HG02852 (cell line): ENCODE measurements around the gene SLC6A8.
"Not testable (repeated sequence)": the region's sequence is repeated elsewhere in the genome, so short reads cannot be mapped to it uniquely, and the experiment has no call there.

Source experiments
- ATAC-seq: cut with Tn5 transposase; IDR thresholded peaks from one replicate; pipeline ENCODE4 v1.9.1; 2021; ENCODE audit warnings: mild to moderate bottlenecking, moderate library complexity; ENCODE audit not compliant: unreplicated experiment

The SLC6A8 gene

DNA sequence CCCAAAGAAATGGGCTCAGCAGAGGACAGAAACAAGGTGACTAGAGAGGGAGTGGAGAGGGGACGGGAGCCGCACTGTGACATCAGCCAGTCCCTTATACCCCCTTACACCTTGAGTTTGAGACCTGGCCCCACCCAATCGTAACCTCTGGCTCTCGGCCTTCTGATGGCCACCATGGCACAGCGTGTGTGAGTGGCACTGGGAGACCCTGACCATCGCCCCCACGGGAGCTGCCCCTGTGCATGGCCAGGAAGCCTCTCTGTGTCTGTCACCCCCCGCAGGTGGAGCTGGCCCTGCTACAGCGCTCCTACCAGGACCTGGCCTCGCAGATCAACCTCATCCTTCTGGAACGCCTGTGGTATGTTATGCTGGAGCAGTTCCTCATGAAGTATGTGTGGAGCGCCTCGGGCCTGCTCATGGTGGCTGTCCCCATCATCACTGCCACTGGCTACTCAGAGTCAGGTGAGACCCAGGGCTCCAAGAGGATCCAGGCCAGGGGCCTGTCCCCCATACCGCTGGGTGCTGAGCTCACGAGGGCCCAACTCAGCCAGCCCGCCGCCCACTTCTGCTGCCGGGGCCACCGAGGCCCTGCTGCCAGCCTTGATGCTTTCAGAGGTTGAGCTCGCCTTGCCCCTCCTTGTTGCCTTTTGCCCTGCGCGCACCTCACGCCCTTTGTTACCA is 41.4 kb downstream of the SLC6A8 start:
- ATAC-seq, result no peak

DNA sequence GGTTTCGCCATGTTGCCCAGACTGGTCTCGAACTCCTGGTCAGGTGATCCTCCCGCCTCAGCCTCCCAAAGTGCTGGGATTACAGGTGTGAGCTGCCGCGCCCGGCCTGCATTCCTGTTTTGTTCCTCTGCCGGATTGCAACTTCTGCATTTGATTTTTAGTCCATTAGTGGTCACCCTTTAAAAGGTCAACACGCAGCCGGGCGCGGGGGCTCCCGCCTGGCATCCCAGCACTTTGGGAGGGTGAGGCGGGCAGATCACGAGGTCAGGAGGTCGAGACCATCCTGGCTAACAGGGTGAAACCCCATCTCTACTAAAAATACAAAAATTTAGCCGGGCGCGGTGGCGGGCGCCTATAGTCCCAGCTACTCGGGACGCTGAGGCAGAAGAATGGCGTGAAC is 42.4 kb downstream of the SLC6A8 start:
- not testable (repeated sequence) for ATAC-seq

DNA sequence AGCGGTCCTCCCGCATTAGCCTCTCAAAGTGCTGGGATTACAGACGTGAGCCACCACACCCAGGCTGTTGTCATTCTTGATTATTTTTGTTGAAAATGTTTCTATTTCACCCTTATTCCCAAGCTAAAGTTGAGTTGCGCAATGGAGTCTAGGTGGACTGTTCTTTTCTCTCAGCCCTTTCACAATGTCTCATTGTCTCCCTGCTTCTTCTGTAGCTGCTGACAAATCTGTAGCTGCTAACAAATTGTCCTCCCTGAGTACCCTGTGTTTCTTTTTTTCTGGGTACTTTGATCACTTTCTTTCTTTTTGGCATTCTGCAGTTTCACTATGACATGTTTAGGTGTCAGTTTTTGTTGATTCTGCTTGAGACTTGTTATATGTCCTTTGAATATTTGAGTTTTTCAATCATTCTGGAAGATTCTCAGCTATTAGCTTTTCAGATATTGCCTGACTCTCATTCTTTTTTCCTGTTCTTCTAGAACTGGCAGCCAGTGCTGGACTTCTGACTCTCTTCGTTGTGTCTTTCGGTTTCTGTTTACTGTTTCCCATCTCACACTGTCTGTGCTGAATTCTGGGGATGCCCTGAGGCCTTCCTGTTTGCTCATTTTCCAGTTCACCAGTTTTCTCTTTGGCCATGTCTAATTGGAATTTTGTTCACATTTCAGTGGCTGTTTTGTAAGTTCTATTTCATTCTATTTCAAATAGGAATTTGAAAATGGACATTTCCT is 43.6 kb downstream of the SLC6A8 start:
- no peak for ATAC-seq

DNA sequence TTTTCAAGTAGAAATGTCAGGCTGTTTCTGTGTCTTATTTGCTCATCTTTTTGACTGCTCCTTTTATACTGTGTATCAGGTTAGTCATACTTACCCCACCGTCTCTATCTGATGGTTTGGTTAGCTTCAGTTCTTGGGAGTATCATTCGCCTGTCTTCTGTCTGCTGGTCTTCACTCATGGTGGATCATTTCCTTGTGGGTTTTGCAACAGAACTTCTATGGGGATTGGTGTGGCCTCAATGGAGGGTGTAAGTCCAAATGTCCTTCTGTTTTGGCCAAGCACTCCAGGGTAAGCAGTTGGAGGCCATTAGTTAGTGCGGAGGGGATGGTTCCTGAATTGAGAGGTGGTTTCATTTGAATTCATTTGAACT is 44.1 kb downstream of the SLC6A8 start:
- no peak for ATAC-seq

DNA sequence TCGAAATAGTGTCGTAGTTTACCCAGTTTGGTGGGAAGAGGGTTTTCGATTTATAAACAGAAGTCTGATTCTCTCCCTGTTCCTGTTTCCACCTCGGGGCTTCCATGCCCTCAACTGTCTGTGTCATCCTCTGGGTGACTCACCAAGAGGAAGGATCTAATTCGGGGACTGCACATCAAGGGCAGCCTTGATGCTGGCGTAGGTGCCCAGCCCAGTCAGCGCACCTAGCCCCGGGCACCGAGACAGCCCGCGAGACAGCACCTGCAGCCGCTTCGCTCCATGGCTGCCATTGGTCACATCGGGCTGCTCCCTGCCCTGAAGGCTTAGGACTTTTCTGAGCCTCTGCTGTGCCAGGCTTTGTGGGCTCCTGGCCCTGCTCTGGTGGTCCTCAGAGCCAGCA is 44.7 kb downstream of the SLC6A8 start:
- no peak for ATAC-seq

DNA sequence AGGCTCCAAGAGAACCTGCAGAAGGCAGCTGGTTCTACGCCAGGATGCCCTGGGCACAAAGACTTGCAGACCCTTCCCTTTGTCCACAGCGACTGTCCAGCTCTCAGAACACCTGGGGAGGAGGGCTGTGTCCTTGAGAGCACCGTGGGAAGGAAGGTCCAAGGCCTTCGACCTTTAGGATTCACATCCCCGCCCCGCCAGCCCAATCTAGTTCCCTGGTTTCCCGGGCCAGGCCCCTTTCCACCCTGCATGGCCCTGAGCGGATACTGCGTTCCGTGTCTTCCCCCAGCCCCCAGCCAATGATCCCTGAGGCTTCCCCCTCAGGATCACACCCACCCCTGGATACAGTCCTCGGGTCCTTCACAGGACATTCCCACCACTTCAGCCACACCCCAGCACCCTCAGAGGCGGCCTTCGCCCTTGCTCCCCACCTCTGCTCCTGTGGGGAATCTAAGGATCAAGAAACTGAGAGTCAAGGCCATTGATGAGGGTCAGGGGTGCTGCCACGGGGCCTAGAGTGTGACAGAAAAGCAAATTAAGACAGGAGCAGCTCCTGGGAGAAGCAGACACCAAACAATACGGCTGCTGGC is 46.0 kb downstream of the SLC6A8 start:
- no peak for ATAC-seq

DNA sequence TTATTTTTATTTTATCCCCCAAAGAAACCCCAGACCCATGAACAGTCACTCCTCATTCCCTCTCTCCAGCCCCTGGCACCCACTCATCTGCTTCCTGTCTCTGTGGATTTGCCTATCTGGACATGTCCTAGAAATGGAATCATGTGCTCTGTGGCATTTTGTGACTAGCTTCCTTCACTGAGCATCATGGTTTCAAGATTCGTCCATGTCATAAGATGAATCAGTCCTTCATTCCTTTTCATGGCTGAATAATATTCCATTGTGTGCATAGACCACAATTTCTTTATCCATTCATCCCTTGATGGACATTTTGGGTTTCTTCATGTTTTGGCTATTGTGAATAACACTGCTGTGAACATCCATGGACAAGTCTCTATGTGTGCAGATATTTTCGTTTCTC is 47.1 kb downstream of the SLC6A8 start:
- ATAC-seq, result no peak

DNA sequence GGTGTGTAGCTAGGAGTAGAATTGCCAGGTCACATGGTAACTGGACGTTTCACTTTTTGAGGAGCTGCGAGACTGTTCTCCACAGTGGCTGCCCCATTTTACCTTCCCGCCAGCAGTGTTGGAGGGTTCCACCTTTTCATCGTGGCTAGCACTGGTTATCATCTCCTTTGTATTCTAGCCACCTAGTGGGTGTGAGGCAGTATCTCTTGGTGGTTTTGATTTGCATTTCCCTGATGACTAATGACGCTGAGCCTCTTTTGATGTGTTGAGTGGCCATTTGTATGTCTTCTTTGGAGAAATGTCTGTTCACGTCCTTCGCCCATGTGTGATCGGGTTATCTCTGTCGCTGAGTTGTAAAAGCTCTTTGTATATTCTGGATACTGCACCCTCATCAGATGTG is 47.5 kb downstream of the SLC6A8 start:
- ATAC-seq, result no peak

DNA sequence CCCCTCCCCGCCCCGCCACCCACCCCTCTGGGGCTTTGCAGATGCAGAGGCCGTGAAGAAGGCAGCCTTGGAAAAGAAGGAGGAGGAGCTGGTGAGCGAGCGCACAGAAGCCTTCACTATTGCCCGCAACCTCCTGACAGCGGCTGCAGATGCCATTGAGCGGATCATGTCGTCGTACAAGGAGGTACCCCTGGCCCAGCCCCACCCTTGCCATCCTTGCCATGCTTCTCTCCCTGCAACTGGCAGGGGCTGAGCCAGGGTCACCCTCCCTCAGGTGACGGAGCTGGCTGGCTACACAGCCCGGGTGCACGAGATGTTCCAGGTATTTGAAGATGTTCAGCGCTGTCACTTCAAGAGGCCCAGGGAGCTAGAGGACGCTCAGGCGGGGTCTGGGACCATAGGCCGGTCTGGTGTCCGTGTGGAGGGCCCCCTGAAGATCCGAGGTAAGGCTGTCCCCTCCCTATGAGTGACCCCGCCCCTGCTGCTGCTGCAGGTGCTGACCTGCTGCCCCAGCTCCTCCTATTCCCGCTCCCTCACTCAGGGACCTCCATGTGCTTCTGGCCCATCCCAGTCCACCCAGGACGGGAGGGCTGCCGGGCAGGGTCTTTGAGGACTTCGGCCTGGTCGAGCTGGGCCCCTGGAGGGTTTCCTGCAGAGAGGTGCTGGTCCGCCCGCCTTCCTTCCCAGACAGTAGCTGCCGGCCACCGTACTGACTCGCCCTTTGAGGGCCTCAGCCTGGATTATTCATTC is 48.5 kb downstream of the SLC6A8 start:
- no peak for ATAC-seq

DNA sequence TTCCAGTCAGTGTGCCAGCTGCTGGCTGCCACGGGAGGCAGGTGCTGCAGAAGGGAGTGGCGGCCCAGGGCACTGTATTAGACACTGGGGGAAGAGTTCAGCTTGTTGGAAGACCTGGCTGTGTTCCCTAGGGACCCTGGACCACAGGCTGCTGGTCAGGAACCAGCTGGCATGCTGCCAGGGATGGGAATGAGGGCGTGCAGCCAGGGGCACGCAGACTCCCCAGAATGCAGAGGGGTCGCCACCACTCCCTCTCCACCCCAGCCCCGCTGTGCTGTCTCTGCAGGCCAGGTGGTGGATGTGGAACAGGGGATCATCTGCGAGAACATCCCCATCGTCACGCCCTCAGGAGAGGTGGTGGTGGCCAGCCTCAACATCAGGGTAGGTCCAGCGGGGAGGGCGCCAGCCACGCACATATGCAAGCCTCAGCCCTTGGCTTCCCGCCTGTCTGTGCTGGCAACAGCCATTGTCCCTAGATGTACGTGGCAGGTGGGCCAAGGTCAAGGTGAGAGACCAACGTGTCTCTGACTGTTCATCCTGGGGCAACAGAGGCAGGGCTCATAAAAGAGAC is 49.2 kb downstream of the SLC6A8 start:
- no peak for ATAC-seq

DNA sequence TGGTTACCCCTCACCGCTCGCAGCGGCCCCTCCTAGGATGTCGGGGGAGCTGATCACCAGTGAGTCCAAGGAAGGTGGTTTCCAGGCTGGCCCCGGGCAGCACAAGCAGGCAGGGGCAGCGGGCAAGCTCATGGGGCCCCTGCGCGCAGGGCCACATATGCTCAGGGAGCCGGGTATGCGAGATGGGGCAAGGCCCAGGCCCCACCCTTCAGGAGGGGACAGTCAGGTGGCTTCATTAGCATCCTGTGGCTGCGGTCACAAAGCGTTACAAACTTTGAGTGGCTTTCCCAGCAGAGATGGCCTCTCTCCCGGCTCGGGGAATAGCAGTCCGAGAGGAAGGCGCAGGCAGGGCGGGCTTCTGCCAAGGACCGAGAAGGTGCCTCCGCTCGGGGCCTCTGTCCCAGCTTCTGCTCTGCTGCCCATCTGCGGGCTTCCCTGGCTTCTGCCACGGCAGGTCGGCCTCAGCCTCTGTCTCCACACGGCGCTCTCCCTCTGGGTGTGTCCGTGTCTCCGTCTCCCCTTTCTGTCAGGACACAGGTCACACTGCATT is 50.4 kb downstream of the SLC6A8 start:
- no peak for ATAC-seq

DNA sequence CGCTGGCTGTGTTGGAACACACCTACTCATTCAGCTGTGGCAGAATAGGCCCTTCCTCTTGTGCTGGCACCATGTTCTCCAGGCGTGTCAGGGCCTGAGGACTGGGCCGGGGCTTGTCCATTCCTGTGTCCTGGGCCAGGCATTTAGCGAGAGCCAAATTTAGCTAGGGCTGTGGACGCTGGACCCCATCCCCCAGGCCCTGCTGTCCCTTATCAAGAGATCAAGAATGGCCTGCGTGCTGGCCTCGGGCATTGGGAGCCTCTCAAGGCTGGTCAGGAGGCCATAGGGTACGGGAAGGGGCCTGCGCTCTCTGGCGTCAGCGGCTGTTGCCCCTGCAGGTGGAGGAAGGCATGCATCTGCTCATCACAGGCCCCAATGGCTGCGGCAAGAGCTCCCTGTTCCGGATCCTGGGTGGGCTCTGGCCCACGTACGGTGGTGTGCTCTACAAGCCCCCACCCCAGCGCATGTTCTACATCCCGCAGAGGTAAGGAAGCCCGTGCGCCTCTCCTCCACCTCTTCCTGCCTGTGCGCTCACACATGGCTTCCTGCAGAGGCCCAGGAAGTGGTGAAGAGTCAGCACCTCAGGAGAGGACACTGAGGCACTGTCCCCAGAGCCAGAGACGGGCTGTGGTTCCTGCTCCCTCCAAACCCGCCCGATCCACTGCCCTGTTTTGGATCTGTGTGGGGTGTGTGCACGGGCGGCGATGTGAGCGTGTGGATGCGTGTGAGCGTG is 52.2 kb downstream of the SLC6A8 start:
- no peak for ATAC-seq

DNA sequence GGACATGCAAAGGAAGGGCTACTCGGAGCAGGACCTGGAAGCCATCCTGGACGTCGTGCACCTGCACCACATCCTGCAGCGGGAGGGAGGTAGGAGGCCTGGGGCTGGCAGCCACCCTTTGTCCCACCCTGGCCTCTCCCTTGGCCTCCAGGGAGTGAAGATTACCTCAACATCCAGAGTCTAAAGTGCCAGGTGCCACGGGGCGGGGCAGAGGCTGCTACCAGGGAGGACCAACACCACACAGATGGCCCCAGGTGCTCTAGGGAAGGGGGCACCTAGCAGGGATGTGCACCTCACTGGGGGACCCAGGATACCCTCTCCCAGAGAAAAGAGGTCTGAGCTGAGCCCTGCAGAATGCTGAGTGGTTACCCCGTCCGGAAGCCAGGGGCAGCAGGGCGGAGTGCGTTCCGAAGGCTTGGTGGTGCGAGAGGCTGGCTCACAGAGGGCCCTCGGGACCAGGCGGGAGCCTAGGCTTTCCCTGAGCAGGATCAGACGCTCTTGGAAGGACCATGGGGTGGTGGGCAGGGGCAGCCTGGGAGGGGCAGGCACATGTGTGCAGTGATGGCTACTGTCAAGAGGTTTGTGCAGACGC is 53.0 kb downstream of the SLC6A8 start:
- no peak for ATAC-seq

DNA sequence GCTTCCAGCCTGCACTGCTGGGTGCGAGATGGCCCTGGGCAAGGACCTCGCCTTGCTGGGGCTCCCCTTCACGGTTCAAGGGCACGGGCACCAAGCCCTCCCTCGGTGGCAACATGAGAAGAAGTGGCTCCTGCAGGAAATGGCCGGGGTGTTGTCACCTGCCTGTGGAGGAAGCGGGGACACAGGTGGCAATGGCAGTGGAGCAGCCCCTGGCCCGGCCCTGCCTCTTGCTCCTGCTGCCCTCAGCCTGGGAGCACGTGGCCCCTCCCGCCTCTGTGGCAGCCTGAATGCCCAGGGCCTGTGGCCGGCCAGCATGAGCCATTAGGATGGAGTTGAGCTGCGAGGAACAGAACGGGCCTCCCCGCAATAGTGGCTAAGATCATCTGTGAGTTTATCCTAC is 53.7 kb downstream of the SLC6A8 start:
- no peak for ATAC-seq

DNA sequence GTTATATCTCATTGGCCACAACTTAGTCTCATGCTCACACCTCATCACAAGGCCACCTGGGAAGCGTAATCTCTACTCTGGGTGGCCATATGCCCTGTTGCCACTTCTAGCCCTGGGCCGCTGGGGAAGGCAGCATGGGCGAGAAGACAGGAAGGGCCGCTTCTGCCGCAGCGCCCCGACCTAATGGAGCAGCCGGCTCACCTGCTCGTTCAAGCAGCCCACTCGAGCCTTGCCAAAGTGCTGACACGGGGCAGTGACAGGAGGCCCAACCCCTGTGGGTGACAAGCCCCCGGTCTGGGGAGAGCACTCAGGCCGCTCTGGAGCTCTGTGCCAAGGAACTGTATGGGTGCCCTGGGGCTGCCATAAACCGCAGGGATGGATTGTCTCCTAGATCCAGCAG is 54.4 kb downstream of the SLC6A8 start:
- ATAC-seq, result not testable (repeated sequence)

DNA sequence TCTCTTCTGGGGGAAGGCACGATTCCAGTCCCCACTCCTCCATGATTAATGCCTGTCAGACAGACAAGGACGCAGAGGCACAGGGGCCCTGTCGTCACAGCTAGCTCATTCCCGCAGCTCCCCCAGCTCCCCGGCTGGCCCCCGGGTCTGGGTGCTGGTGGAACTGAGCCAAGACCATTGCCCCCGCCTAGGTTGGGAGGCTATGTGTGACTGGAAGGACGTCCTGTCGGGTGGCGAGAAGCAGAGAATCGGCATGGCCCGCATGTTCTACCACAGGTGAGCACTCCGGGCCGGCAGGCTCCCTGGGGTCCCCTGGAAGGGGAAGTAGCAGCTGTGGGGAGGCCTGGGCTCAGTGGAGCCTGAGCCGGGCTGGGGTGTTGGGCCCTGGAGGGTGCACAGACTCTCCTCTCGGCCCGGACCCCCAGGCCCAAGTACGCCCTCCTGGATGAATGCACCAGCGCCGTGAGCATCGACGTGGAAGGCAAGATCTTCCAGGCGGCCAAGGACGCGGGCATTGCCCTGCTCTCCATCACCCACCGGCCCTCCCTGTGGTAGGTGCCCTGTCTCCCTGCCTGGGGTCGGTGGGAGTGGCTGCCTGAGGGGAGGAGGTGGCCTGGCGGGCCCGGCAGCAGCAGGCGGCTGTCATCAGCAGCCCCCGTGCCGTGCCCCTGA is 55.2 kb downstream of the SLC6A8 start:
- not testable (repeated sequence) for ATAC-seq

DNA sequence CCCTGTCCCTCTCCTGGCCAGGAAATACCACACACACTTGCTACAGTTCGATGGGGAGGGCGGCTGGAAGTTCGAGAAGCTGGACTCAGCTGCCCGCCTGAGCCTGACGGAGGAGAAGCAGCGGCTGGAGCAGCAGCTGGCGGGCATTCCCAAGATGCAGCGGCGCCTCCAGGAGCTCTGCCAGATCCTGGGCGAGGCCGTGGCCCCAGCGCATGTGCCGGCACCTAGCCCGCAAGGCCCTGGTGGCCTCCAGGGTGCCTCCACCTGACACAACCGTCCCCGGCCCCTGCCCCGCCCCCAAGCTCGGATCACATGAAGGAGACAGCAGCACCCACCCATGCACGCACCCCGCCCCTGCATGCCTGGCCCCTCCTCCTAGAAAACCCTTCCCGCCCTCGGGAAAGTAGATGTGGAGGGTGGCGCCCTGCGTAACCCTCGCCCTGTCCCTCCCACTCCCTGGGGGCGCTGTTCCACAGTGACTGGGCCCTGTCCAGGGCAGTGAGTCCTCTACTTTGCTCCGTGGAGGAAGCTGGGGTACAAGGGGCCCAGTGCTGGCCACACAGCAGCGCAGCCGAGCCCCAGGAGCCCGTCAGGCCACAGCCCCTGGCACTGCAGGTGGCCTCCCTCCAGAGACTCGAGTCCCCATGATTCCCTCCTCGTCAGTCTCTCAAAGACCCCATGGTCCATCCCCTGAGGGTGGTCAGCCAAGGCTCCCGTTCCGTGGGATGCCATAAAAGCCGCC is 55.9 kb downstream of the SLC6A8 start:
- not testable (repeated sequence) for ATAC-seq

DNA sequence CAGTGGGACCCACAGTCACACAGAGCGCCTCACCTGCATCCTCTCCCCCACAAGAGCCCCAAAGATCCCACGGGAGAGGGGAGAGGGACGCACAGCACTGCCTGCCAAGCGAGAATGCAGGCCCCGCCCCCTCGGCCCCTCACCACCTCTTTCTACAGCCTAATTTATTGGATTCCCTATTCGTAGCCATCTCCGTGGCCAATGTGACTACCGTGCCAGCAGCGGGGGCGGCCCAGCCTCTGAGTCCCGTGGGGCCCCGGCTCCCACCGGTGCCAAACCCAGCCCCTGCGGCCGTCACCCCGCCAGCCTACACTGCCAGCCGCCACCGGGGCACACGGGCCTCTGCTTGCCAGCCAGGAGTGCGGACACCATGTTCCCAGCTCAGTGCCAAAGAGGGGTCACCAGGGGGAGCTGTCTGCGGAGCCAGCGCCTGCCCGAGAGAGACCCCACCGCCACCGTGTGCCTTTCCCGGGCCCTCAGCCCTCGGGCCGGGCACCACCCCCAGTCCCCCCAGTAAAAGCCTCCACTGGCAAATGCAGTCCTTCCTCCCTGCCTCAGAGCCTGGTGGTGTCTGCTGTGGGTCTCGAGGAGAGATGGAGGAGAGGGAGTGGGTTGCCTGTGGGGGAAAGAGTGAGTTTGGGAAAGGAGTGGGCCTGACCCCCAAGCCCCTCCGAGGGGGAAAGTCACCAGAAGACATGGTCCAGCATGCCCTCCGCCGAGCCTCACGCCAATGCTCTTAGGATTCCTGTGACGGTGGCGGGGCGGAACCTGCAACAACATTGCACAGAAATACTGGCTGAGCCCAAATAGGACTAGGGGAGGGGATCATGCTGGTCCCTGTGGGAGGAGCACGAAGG is 56.7 kb downstream of the SLC6A8 start:
- ATAC-seq, result no peak
